ENCODE results near the gene PROZ. TPM values are rescaled to one million over a fixed set of nuclear protein-coding genes. Genes with fewer than 3 reads are reported as not detected.
"Not testable (repeated sequence)": the region's sequence is repeated elsewhere in the genome, so short reads cannot be mapped to it uniquely, and the experiment has no call there.

The PROZ gene
- total RNA-seq, 1 experiment from 2014 or later = not detected

DNA sequence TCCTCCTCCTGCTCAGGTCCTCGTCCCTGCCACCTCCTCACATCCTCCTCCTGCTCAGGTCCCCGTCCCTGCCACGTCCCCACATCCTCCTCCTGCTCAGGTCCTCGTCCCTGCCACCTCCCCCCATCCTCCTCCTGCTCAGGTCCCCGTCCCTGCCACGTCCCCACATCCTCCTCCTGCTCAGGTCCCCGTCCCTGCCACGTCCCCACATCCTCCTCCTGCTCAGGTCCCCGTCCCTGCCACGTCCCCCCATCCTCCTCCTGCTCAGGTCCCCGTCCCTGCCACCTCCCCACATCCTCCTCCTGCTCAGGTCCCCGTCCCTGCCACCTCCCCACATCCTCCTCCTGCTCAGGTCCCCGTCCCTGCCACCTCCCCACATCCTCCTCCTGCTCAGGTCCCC lies 3.5 kb downstream of the PROZ start:
- H2AFZ ChIP-seq (ENCODE audit: low read depth, low read length, poor library complexity, severe bottlenecking); H3K9me2 ChIP-seq (ENCODE audit: insufficient read depth); H3K4me2 ChIP-seq (ENCODE audit: low read length); ATAC-seq; POLR2A ChIA-PET; DNase-seq (ENCODE audit: low read depth, low spot score); H3K4me3 ChIP-seq (replicated peaks in 1 of 2; ENCODE audit: low read depth in 1 of 2, low read length in 2 of 2); CTCF ChIA-PET; H4K20me1 ChIP-seq (ENCODE audit: insufficient read depth); H3K9ac ChIP-seq (ENCODE audit: low read length); BruUV-seq (replicated peaks); intact Hi-C loops (cut with micrococcal nuclease); H3K27me3 ChIP-seq (ENCODE audit: insufficient read depth, low read length); H3K79me2 ChIP-seq (ENCODE audit: insufficient read depth, low read length); H3K36me3 ChIP-seq (ENCODE audit: control insufficient read depth in 1 of 2, insufficient read depth in 2 of 2, low read length in 2 of 2); H3K27ac ChIP-seq (ENCODE audit: low read depth, low read length); H3K9me3 ChIP-seq (ENCODE audit: control insufficient read depth in 1 of 2, insufficient read depth in 1 of 2, low read depth in 1 of 2, low read length in 2 of 2); H3K4me1 ChIP-seq (ENCODE audit: control insufficient read depth in 1 of 2, insufficient read depth in 2 of 2, low read length in 2 of 2); RAD21 ChIA-PET (ENCODE audit: low non-redundant PET in 1 of 2, low total read pairs in 2 of 2, uncharacterized antibody in 2 of 2, unreplicated experiment in 2 of 2): not testable (repeated sequence)

DNA sequence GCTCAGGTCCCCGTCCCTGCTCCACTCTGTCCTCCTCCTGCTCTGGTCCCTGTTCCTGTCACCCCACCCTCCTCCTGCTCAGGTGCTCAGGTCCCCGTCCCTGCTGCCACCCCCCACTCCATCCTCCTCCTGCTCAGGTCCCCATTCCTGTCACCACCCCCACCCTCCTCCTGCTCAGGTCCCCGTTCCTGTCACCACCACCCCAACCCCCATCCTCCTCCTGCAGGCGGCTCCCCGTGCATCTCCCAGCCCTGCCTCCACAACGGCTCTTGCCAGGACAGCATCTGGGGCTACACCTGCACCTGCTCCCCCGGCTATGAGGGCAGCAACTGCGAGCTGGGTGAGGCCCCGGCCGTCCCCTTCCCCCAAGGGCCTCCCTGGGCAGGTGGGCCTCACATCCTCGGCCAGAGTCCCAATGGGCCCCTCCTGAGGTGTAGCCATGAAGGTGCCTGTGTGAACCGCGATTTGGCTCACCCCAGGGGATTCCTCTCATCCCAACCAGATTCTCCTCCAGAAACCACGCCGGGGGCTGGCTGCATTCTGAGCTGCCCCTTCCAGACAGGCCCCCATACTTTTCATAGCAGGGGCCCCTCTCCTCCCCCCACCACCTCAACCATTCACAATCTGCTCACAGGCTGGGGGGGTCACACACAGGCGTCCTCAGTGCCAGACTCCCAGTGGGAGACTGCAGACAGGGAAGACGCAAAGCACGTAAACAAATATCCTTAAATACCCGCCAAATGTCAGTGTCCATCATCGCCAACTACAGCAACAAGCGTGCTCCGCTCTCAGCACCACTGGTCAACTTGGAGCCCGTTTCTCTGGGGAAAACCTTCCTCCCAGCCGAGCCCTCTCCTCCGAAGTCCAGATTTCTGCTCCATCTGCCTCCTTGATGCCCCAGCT lies 4.6 kb downstream of the PROZ start:
- H3K79me2 ChIP-seq (ENCODE audit: insufficient read depth, low read length) = no peaks in the 10 kb centered on the region
- DNase-seq (ENCODE audit: low read depth, low spot score) (no peak), ATAC-seq (0 out of 2 replicates have a peak, but pooled peaks have one; percentile 35)
- H3K9ac ChIP-seq (ENCODE audit: low read length) = no peak overlapping the region
- H3K4me3 ChIP-seq (replicated peaks in 1 of 2; ENCODE audit: low read depth in 1 of 2, low read length in 2 of 2) = no peak overlapping the region
- intact Hi-C loops (cut with micrococcal nuclease) = no loop called here
- H3K27me3 ChIP-seq (ENCODE audit: insufficient read depth, low read length) = peaks cover 3% of the 10 kb centered on the region; the same call in 1 of the 2 replicates
- no peaks in the 10 kb centered on the region for H3K4me1 ChIP-seq (ENCODE audit: control insufficient read depth in 1 of 2, insufficient read depth in 2 of 2, low read length in 2 of 2)
- no peaks in the 10 kb centered on the region for H4K20me1 ChIP-seq (ENCODE audit: insufficient read depth)
- BruUV-seq (replicated peaks) = no TSS peak
- no peak overlapping the region for H3K27ac ChIP-seq (ENCODE audit: low read depth, low read length)
- H2AFZ ChIP-seq (ENCODE audit: low read depth, low read length, poor library complexity, severe bottlenecking) = no peak overlapping the region
- ChIA-PET POLR2A (no interaction called here), RAD21 (ENCODE audit: low non-redundant PET in 1 of 2, low total read pairs in 2 of 2, uncharacterized antibody in 2 of 2, unreplicated experiment in 2 of 2) (no interaction called here), CTCF (no interaction called here)
- no peak overlapping the region for H3K4me2 ChIP-seq (ENCODE audit: low read length)
- H3K9me2 ChIP-seq (ENCODE audit: insufficient read depth) = no peaks in the 10 kb centered on the region
- H3K9me3 ChIP-seq (ENCODE audit: control insufficient read depth in 1 of 2, insufficient read depth in 1 of 2, low read depth in 1 of 2, low read length in 2 of 2) = no peaks in the 10 kb centered on the region
- H3K36me3 ChIP-seq (ENCODE audit: control insufficient read depth in 1 of 2, insufficient read depth in 2 of 2, low read length in 2 of 2) = no peaks in the 10 kb centered on the region
- TF ChIP-seq RAD21 (IDR thresholded peaks at IDR 0.05; ENCODE audit: low read depth) (no peak), SIN3A (IDR thresholded peaks at IDR 0.05; ENCODE audit: low read depth) (no peak), ZFX (IDR thresholded peaks at IDR 0.05) (no peak), ELF1 (IDR thresholded peaks at IDR 0.05; ENCODE audit: borderline replicate concordance, low read depth) (no peak), CBX3 (IDR thresholded peaks at IDR 0.05; ENCODE audit: low read depth) (no peak), EGR1 (IDR thresholded peaks at IDR 0.05; ENCODE audit: low read depth) (no peak), ZNF274 (IDR thresholded peaks at IDR 0.05; ENCODE audit: low read depth, low read length) (no peak)
- TF ChIP-seq, protein P1, sequence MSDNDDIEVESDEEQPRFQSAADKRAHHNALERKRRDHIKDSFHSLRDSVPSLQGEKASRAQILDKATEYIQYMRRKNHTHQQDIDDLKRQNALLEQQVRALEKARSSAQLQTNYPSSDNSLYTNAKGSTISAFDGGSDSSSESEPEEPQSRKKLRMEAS (IDR thresholded peaks at IDR 0.05) = no peak
- TF ChIP-seq, protein P2, sequence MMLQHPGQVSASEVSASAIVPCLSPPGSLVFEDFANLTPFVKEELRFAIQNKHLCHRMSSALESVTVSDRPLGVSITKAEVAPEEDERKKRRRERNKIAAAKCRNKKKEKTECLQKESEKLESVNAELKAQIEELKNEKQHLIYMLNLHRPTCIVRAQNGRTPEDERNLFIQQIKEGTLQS (IDR thresholded peaks at IDR 0.05) = no peak
- TF ChIP-seq, protein P3, sequence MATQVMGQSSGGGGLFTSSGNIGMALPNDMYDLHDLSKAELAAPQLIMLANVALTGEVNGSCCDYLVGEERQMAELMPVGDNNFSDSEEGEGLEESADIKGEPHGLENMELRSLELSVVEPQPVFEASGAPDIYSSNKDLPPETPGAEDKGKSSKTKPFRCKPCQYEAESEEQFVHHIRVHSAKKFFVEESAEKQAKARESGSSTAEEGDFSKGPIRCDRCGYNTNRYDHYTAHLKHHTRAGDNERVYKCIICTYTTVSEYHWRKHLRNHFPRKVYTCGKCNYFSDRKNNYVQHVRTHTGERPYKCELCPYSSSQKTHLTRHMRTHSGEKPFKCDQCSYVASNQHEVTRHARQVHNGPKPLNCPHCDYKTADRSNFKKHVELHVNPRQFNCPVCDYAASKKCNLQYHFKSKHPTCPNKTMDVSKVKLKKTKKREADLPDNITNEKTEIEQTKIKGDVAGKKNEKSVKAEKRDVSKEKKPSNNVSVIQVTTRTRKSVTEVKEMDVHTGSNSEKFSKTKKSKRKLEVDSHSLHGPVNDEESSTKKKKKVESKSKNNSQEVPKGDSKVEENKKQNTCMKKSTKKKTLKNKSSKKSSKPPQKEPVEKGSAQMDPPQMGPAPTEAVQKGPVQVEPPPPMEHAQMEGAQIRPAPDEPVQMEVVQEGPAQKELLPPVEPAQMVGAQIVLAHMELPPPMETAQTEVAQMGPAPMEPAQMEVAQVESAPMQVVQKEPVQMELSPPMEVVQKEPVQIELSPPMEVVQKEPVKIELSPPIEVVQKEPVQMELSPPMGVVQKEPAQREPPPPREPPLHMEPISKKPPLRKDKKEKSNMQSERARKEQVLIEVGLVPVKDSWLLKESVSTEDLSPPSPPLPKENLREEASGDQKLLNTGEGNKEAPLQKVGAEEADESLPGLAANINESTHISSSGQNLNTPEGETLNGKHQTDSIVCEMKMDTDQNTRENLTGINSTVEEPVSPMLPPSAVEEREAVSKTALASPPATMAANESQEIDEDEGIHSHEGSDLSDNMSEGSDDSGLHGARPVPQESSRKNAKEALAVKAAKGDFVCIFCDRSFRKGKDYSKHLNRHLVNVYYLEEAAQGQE (IDR thresholded peaks at IDR 0.05; ENCODE audit: low read depth) = no peak

Measured in HCT116 (cell line).